GM23338 (cell line): Measurements from ENCODE around the gene C4BPA.

Experiments
- CREB1 ChIP-seq: fragments of 250-450 bp; sonication (Bioruptor Pico); IDR thresholded peaks from 2 replicates; pipeline ENCODE4 v1.5.0; 2020; ENCODE audit warnings: low read depth, mild to moderate bottlenecking, moderate library complexity
- CTCF ChIP-seq, 2 experiments: fragments of 200-600 bp in 1 of 2; sonication (generic) in 1 of 2; conservative IDR thresholded peaks; 2 replicates each; pipeline versions ENCODE4 v1.5.1 to v1.6.1; 2016 to 2017; ENCODE audit warnings: antibody characterized with exemption in 2 of 2, low read depth in 2 of 2, mild to moderate bottlenecking in 2 of 2, moderate library complexity in 1 of 2
- EZH2 ChIP-seq: fragments of 200-600 bp; sonication (generic); IDR thresholded peaks from one replicate; pipeline ENCODE4 v1.8.0; 2017; ENCODE audit warnings: antibody characterized with exemption, mild to moderate bottlenecking, low read depth; ENCODE audit not compliant: unreplicated experiment
- EZH2phosphoT487 ChIP-seq: fragments of 200-600 bp; sonication (generic); IDR thresholded peaks from one replicate; pipeline ENCODE4 v1.8.1; 2018; ENCODE audit warnings: antibody characterized with exemption; ENCODE audit not compliant: unreplicated experiment
- JUNB ChIP-seq: IDR thresholded peaks from one replicate; pipeline ENCODE4 v1.6.1; 2016; ENCODE audit warnings: antibody characterized with exemption; ENCODE audit not compliant: unreplicated experiment
- NANOG ChIP-seq: IDR thresholded peaks from 2 replicates; pipeline ENCODE4 v1.6.1; 2016; ENCODE audit warnings: antibody characterized with exemption, borderline replicate concordance
- POLR2AphosphoS5 ChIP-seq: IDR thresholded peaks from 2 replicates; pipeline ENCODE4 v1.6.1; 2016; ENCODE audit warnings: antibody characterized with exemption, low read depth
- STAT1 ChIP-seq: IDR thresholded peaks from one replicate; pipeline ENCODE4 v1.6.1; 2016; ENCODE audit warnings: antibody characterized with exemption; ENCODE audit not compliant: unreplicated experiment
- ZNF114 ChIP-seq: fragments of 250-450 bp; sonication (Bioruptor Pico); IDR thresholded peaks from 2 replicates; pipeline ENCODE4 v1.5.0; 2020; ENCODE audit warnings: mild to moderate bottlenecking, moderate library complexity
- ZNF331 ChIP-seq: fragments of 250-450 bp; sonication (Bioruptor Pico); IDR thresholded peaks from 2 replicates; pipeline ENCODE4 v1.5.0; 2020; ENCODE audit warnings: low read depth, mild to moderate bottlenecking, moderate library complexity
- ZNF462 ChIP-seq: fragments of 250-450 bp; sonication (Bioruptor Pico); IDR thresholded peaks from 2 replicates; pipeline ENCODE4 v1.5.0; 2020; ENCODE audit warnings: mild to moderate bottlenecking, moderate library complexity
- TF ChIP-seq, protein P1 (sequence below): IDR thresholded peaks from one replicate; pipeline ENCODE4 v1.6.1; 2018; ENCODE audit warnings: antibody characterized with exemption; ENCODE audit not compliant: unreplicated experiment

DNA sequence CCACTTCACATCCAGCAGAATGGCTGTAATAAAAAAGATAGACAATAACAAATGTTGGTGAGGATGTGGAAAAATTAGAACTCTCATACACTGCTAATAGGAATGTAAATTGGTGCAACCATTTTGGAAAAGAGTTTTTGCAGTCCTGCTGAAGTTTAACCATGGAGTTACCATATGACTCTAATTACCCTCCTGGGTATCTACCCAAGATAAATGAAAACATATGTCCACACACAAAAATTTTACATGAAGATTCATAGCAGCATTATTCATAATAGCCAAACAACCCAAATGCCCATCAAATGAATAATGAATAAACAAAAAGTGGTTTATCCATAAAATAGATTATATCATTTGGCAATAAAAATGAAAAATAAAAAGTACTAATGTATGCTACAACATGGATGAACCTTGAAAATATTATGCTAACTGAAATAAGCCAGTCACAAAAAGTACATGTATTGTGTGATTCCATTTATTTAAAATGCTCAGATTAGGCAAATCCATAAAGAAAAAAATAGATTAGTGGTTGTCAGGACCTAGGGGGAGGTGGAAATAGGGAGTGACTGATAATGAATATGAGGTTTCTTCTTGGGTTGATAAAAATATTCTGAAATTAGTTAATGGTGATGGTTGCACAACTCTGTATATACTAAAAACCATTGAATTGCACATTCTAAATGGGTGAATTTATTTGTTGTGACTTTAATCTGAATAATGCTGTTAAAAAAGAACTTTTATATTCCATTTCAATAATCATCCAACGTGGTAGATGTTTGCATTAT lies 26.4 kb downstream of the C4BPA start:
- TF ChIP-seq EZH2: no peak
- no peak for TF ChIP-seq CTCF (conservative IDR thresholded peaks at IDR 0.05; ENCODE audit: low read depth in 2 of 2)
- TF ChIP-seq CREB1: no peak
- TF ChIP-seq POLR2AphosphoS5: no peak
- TF ChIP-seq EZH2phosphoT487: no peak
- TF ChIP-seq, protein P1, sequence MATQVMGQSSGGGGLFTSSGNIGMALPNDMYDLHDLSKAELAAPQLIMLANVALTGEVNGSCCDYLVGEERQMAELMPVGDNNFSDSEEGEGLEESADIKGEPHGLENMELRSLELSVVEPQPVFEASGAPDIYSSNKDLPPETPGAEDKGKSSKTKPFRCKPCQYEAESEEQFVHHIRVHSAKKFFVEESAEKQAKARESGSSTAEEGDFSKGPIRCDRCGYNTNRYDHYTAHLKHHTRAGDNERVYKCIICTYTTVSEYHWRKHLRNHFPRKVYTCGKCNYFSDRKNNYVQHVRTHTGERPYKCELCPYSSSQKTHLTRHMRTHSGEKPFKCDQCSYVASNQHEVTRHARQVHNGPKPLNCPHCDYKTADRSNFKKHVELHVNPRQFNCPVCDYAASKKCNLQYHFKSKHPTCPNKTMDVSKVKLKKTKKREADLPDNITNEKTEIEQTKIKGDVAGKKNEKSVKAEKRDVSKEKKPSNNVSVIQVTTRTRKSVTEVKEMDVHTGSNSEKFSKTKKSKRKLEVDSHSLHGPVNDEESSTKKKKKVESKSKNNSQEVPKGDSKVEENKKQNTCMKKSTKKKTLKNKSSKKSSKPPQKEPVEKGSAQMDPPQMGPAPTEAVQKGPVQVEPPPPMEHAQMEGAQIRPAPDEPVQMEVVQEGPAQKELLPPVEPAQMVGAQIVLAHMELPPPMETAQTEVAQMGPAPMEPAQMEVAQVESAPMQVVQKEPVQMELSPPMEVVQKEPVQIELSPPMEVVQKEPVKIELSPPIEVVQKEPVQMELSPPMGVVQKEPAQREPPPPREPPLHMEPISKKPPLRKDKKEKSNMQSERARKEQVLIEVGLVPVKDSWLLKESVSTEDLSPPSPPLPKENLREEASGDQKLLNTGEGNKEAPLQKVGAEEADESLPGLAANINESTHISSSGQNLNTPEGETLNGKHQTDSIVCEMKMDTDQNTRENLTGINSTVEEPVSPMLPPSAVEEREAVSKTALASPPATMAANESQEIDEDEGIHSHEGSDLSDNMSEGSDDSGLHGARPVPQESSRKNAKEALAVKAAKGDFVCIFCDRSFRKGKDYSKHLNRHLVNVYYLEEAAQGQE: no peak
- no peak for TF ChIP-seq JUNB
- TF ChIP-seq ZNF114 (CRISPR knock-in tag): no peak
- no peak for TF ChIP-seq ZNF462 (CRISPR knock-in tag)
- no peak for TF ChIP-seq NANOG
- no peak for TF ChIP-seq ZNF331 (CRISPR knock-in tag)
- no peak for TF ChIP-seq STAT1
